T-helper 9 cell (primary cell): ENCODE data around the gene NT5C.
A peak's percentile ranks its signal among the peaks of the same experiment; 100 is the strongest.
"Not testable (repeated sequence)": the region's sequence is repeated elsewhere in the genome, so short reads cannot be mapped to it uniquely, and the experiment has no call there.

Source experiments
- DNase-seq: peaks from one replicate; pipeline ENCODE4 v3.0.0-alpha.2; 2020

Gene NT5C

GRCh38 chr17:75142236-75142971, 10.9 kb upstream of the NT5C start:
- no peak for DNase-seq

- DNase-seq, result no peak
Observed at GRCh38 chr17:75138519-75138918, 7.0 kb upstream of the NT5C start.

GRCh38 chr17:75137762-75138161, 6.2 kb upstream of the NT5C start:
- DNase-seq, result not testable (repeated sequence)

GRCh38 chr17:75135946-75136345, 4.4 kb upstream of the NT5C start:
- no peak for DNase-seq

- DNase-seq, result no peak
Observed at GRCh38 chr17:75135452-75135851, 3.9 kb upstream of the NT5C start.

GRCh38 chr17:75133607-75134347, 2.2 kb upstream of the NT5C start:
- DNase-seq, result not testable (repeated sequence)

- DNase-seq, result no peak
Observed at GRCh38 chr17:75133001-75133400, 1.5 kb upstream of the NT5C start.

- not testable (repeated sequence) for DNase-seq
Observed at GRCh38 chr17:75132018-75133000, 767 bp upstream of the NT5C start.

- DNase-seq, result peak; percentile 31
Observed at GRCh38 chr17:75130632-75131277, 787 bp downstream of the NT5C start.

GRCh38 chr17:75130059-75130631, 1.4 kb downstream of the NT5C start:
- no peak for DNase-seq

- DNase-seq, result no peak
Observed at GRCh38 chr17:75129576-75129975, 2.0 kb downstream of the NT5C start.

- DNase-seq, result no peak
Observed at GRCh38 chr17:75128694-75129505, 2.6 kb downstream of the NT5C start.

GRCh38 chr17:75127936-75128335, 3.6 kb downstream of the NT5C start:
- DNase-seq, result not testable (repeated sequence)

GRCh38 chr17:75126954-75127353, 4.6 kb downstream of the NT5C start:
- DNase-seq, result no peak

GRCh38 chr17:75125984-75126383, 5.6 kb downstream of the NT5C start:
- DNase-seq, result no peak

GRCh38 chr17:75124819-75125162, 6.8 kb downstream of the NT5C start:
- no peak for DNase-seq

- DNase-seq, result peak; percentile 37
Observed at GRCh38 chr17:75124041-75124818, 7.3 kb downstream of the NT5C start.

GRCh38 chr17:75118307-75118706, 13.2 kb downstream of the NT5C start:
- no peak for DNase-seq

GRCh38 chr17:75116737-75117136, 14.8 kb downstream of the NT5C start:
- no peak for DNase-seq

- DNase-seq, result no peak
Observed at GRCh38 chr17:75115555-75115954, 16.0 kb downstream of the NT5C start.
